IMR-90 (cell line): ENCODE measurements around the gene GALNT8. TPM values are rescaled to one million over a fixed set of nuclear protein-coding genes. Genes with fewer than 3 reads are reported as not detected.

ENCODE experiments used
- ATAC-seq: fragments of 200-7000 bp; cut with Tn5 transposase; 2 replicates; pipeline ENCODE4 v1.9.1; 2020; ENCODE audit warnings: low read depth, mild to moderate bottlenecking, moderate library complexity
- BruUV-seq: library from RNA; stranded (reverse); fragments of 400-500 nt; replicated peaks from 2 replicates; lab custom pipeline; 2021; lab: Mats Ljungman, UMichigan
- CTCF ChIA-PET: fragments of 300-600 bp; formaldehyde crosslinking; extraction: SDS; loops from one replicate; lab custom pipeline; 2021; ENCODE audit warnings: antibody characterized with exemption; lab: Yijun Ruan, JAX
- POLR2A ChIA-PET: fragments of 300-600 bp; sonication (Branson Sonifier 250); formaldehyde crosslinking; loops from one replicate; lab custom pipeline; 2022; ENCODE audit warnings: antibody characterized with exemption; ENCODE audit not compliant: unreplicated experiment; lab: Charles Lee
- DNase-seq: peaks from one replicate; pipeline ENCODE4 v3.0.0; 2013
- H2AFZ ChIP-seq: replicated peaks from 2 replicates; pipeline ENCODE3; 2013; ENCODE audit warnings: low read length, mild to moderate bottlenecking; ENCODE audit not compliant: poor library complexity
- H2AK5ac ChIP-seq: 2 replicates; pipeline ENCODE4 v1.6.1; 2013; ENCODE audit warnings: low read depth, low read length, inconsistent platforms
- H2AK9ac ChIP-seq: replicated peaks from 2 replicates; pipeline ENCODE3; 2013; ENCODE audit warnings: mild to moderate bottlenecking, low read depth, low read length, moderate library complexity; ENCODE audit not compliant: poor library complexity
- H2BK120ac ChIP-seq: 2 replicates; pipeline ENCODE4 v1.6.1; 2013; ENCODE audit warnings: low read depth, low read length, inconsistent platforms
- H2BK15ac ChIP-seq: 3 replicates; pipeline ENCODE4 v1.6.1; 2013; ENCODE audit warnings: low read depth, low read length, inconsistent platforms
- H2BK20ac ChIP-seq: 2 replicates; pipeline ENCODE4 v1.6.1; 2013; ENCODE audit warnings: low read depth, mild to moderate bottlenecking, inconsistent platforms, low read length, moderate library complexity
- H2BK5ac ChIP-seq: 2 replicates; pipeline ENCODE4 v1.6.1; 2013; ENCODE audit warnings: mild to moderate bottlenecking, low read depth, low read length, inconsistent platforms; ENCODE audit not compliant: poor library complexity, severe bottlenecking
- H3K14ac ChIP-seq: replicated peaks from 2 replicates; pipeline ENCODE4 v1.6.1; 2013; ENCODE audit warnings: low read depth, low read length, inconsistent platforms
- H3K18ac ChIP-seq: 2 replicates; pipeline ENCODE4 v1.6.1; 2013; ENCODE audit warnings: low read depth, low read length, control low read depth
- H3K23ac ChIP-seq: 2 replicates; pipeline ENCODE4 v1.6.1; 2013; ENCODE audit warnings: low read depth, low read length, inconsistent platforms
- H3K27ac ChIP-seq: 2 replicates; pipeline ENCODE4 v1.5.1; 2013; ENCODE audit warnings: mild to moderate bottlenecking, control low read depth, low read length; ENCODE audit not compliant: insufficient read depth
- H3K27me3 ChIP-seq: 2 replicates; pipeline ENCODE4 v1.6.1; 2013; ENCODE audit warnings: low read length; ENCODE audit not compliant: control insufficient read depth, insufficient read depth
- H3K36me3 ChIP-seq: 2 replicates; pipeline ENCODE4 v1.6.1; 2013; ENCODE audit warnings: low read length, mixed read lengths; ENCODE audit not compliant: control insufficient read depth, insufficient read depth
- H3K4ac ChIP-seq: 2 replicates; pipeline ENCODE4 v1.6.1; 2013; ENCODE audit warnings: low read depth, low read length, inconsistent platforms
- H3K4me1 ChIP-seq: 2 replicates; pipeline ENCODE4 v1.6.1; 2013; ENCODE audit warnings: low read length, mixed read lengths; ENCODE audit not compliant: control insufficient read depth, insufficient read depth
- H3K4me2 ChIP-seq: 2 replicates; pipeline ENCODE4 v1.6.1; 2013; ENCODE audit warnings: low read depth, mild to moderate bottlenecking, control low read depth, low read length, moderate library complexity
- H3K4me3 ChIP-seq: 2 replicates; pipeline ENCODE4 v1.5.1; 2013; ENCODE audit warnings: low read depth, mild to moderate bottlenecking, control low read depth, low read length, moderate library complexity; ENCODE audit not compliant: insufficient read depth
- H3K56ac ChIP-seq: 2 replicates; pipeline ENCODE4 v1.6.1; 2013; ENCODE audit warnings: low read length, inconsistent platforms; ENCODE audit not compliant: insufficient read depth; ENCODE audit errors: extremely low read depth
- H3K79me1 ChIP-seq, 2 experiments: 2 replicates each; pipeline ENCODE4 v1.6.1; 2013; ENCODE audit warnings: low read length in 2 of 2, inconsistent platforms in 1 of 2, low read depth in 1 of 2
- H3K9ac ChIP-seq: 2 replicates; pipeline ENCODE4 v1.6.1; 2013; ENCODE audit warnings: low read depth, low read length, control low read depth
- H3K9me1 ChIP-seq: 2 replicates; pipeline ENCODE4 v1.6.1; 2013; ENCODE audit warnings: low read length, inconsistent platforms; ENCODE audit not compliant: insufficient read depth
- H3K9me3 ChIP-seq: 2 replicates; pipeline ENCODE4 v1.6.1; 2013; ENCODE audit warnings: low read length; ENCODE audit not compliant: control insufficient read depth, insufficient read depth
- H4K20me1 ChIP-seq: 2 replicates; pipeline ENCODE4 v1.6.1; 2013; ENCODE audit warnings: low read length, inconsistent platforms; ENCODE audit not compliant: insufficient read depth
- H4K5ac ChIP-seq: 2 replicates; pipeline ENCODE4 v1.6.1; 2013; ENCODE audit warnings: mild to moderate bottlenecking, low read depth, low read length, control low read depth
- H4K8ac ChIP-seq, 2 experiments: 2 replicates each; pipeline ENCODE4 v1.6.1; 2013; ENCODE audit warnings: low read depth in 2 of 2, low read length in 2 of 2, control low read depth in 1 of 2, inconsistent platforms in 1 of 2
- H4K91ac ChIP-seq: 2 replicates; pipeline ENCODE4 v1.6.1; 2013; ENCODE audit warnings: low read depth, low read length, inconsistent platforms; ENCODE audit not compliant: insufficient read depth
- CHD1 ChIP-seq: IDR thresholded peaks from 2 replicates; pipeline ENCODE4 v1.6.1; 2012; ENCODE audit warnings: low read depth, low read length, improper control_type of control experiment
- FOS ChIP-seq: fragments of 150-350 bp; IDR thresholded peaks from 2 replicates; pipeline ENCODE4 v1.6.1; 2016; ENCODE audit warnings: low read depth, low read length
- MAZ ChIP-seq: IDR thresholded peaks from 2 replicates; pipeline ENCODE4 v1.6.1; 2012; ENCODE audit warnings: low read depth, mild to moderate bottlenecking, low read length, improper control_type of control experiment, moderate library complexity, borderline replicate concordance
- POLR2A ChIP-seq: IDR thresholded peaks from 2 replicates; pipeline ENCODE4 v1.6.1; 2012; ENCODE audit warnings: mild to moderate bottlenecking, low read depth, low read length
- RCOR1 ChIP-seq: IDR thresholded peaks from 2 replicates; pipeline ENCODE4 v1.6.1; 2012; ENCODE audit warnings: mild to moderate bottlenecking, low read length, improper control_type of control experiment; ENCODE audit not compliant: insufficient replicate concordance
- SMC3 ChIP-seq: fragments of 150-350 bp; IDR thresholded peaks from 2 replicates; pipeline ENCODE4 v1.6.1; 2016; ENCODE audit warnings: low read depth, mild to moderate bottlenecking, antibody characterized with exemption, low read length, moderate library complexity
- whole genome bisulfite sequencing, 2 experiments: methylation state at CpG; one replicate each; pipeline versions ENCODE4 v1.1.5 to v1.1.7; 2013; ENCODE audit warnings: missing lambda C conversion rate in 2 of 2; ENCODE audit not compliant: insufficient read length in 1 of 2; ENCODE audit errors: extremely low coverage in 2 of 2; 5-methylcytosine and 5-hydroxymethylcytosine counted together
- dilution Hi-C: fragments of 300-500 bp; cut with HindIII; formaldehyde crosslinking; loops from one replicate; pipeline ENCODE4 v1.14.3; 2018; ENCODE audit warnings: low sequenced_read_pairs; ENCODE audit not compliant: unreplicated experiment
- in situ Hi-C: fragments of 300-500 bp; cut with MboI; formaldehyde crosslinking; loops from 3 replicates; pipeline ENCODE4 v1.14.3; 2019; ENCODE audit warnings: low sequenced_read_pairs, inconsistent platforms, mixed read lengths
- intact Hi-C: fragments of 100-400 bp; cut with micrococcal nuclease; formaldehyde crosslinking; loops from 2 replicates; pipeline ENCODE4 v1.10.0; 2022
- polyA plus RNA-seq, 3 experiments: library from polyadenylated mRNA; depleted of rRNA; stranded (reverse); fragments of >200 nt; gene quantifications; 2 replicates each; pipeline ENCODE4 v1.2.3, GENCODE V29; 2012; ENCODE audit warnings: low replicate concordance in 1 of 3
- total RNA-seq: library from RNA; depleted of rRNA; stranded (reverse); fragments of >200 nt; gene quantifications from 2 replicates; pipeline ENCODE4 v1.2.3, GENCODE V29; 2012

GALNT8 gene
- total and polyA plus RNA-seq, 2 of the 4 experiments (the other 2 are of a cell fraction) = not detected

- Histone ChIP-seq H3K18ac (no peak overlapping the region), H3K9me1 (no peaks in the 10 kb centered on the region), H2AK5ac (no peak overlapping the region), H4K5ac (no peak overlapping the region), H4K91ac (no peak overlapping the region), H2BK15ac (no peak overlapping the region), H3K14ac (no peak overlapping the region), H4K8ac (no peak overlapping the region), H3K56ac (no peak overlapping the region), H2BK5ac (no peak overlapping the region), H3K9ac (no peak overlapping the region), H3K4me1 (no peaks in the 10 kb centered on the region), H3K9me3 (no peaks in the 10 kb centered on the region), H3K4ac (no peak overlapping the region), H3K79me1 (no peaks in the 10 kb centered on the region), H2BK20ac (no peak overlapping the region), H3K23ac (no peak overlapping the region), H4K20me1 (no peaks in the 10 kb centered on the region), H3K4me3 (no peak overlapping the region), H2AK9ac (no peak overlapping the region), H2AFZ (no peak overlapping the region), H3K4me2 (no peak overlapping the region), H3K27me3 (peaks cover 8% of the 10 kb centered on the region), H3K36me3 (no peaks in the 10 kb centered on the region), H2BK120ac (no peak overlapping the region), H3K27ac (no peak overlapping the region)
- ATAC-seq = no peak
- POLR2A ChIA-PET = no interaction called here
- intact Hi-C loops = no loop called here
- CTCF ChIA-PET = no interaction called here
- in situ Hi-C loops = no loop called here
- dilution Hi-C loops = no loop called here
- WGBS, 2 experiments = no CpG with 5 or more reads among the region's 1 CpG
- BruUV-seq = no TSS peak
- TF ChIP-seq SMC3 (no peak), MAZ (no peak), CHD1 (no peak), RCOR1 (no peak), FOS (no peak), POLR2A (no peak)
- DNase-seq = no peak
Observed at GRCh38 chr12:4717806-4718205, 2.4 kb upstream of the GALNT8 start.
